K562 (cell line): ENCODE measurements around the gene BEST2. TPM values are rescaled to one million over a fixed set of nuclear protein-coding genes. Genes with fewer than 3 reads are reported as not detected.
A peak's percentile ranks its signal among the peaks of the same experiment; 100 is the strongest.

Source experiments
- ATF1 ChIP-seq, 2 experiments: fragments of 450-650 bp in 1 of 2; IDR thresholded peaks; 2 replicates each; pipeline ENCODE4 v1.6.1; 2016; ENCODE audit warnings: missing compliant biosample characterization in 1 of 2, missing genetic modification characterization in 1 of 2
- CEBPG ChIP-seq, 3 experiments: fragments of 200-800 bp in 1 of 3; sonication (Bioruptor generic) in 1 of 3; sonication (generic) in 1 of 3; formaldehyde crosslinking in 1 of 3; IDR thresholded peaks in 2 of 3; conservative IDR thresholded peaks in 1 of 3; 2 replicates each; pipeline versions ENCODE4 v1.6.1 to v1.8.0; 2016 to 2022; ENCODE audit warnings: missing compliant biosample characterization in 2 of 3, missing genetic modification characterization in 2 of 3, mild to moderate bottlenecking in 1 of 3, missing genetic modification reagents in 1 of 3
- MAFF ChIP-seq: IDR thresholded peaks from 2 replicates; pipeline ENCODE4 v1.6.1; 2012; ENCODE audit warnings: low read length, improper control_type of control experiment
- MXI1 ChIP-seq: IDR thresholded peaks from 2 replicates; pipeline ENCODE4 v1.6.1; 2011; ENCODE audit warnings: low read depth, mild to moderate bottlenecking, improper control_type of control experiment, low read length
- POLR2AphosphoS5 ChIP-seq: IDR thresholded peaks from 2 replicates; pipeline ENCODE4 v1.6.1; 2011; ENCODE audit warnings: mild to moderate bottlenecking, low read depth, low read length, moderate library complexity; ENCODE audit not compliant: control insufficient read depth, insufficient read depth
- TRIM28 ChIP-seq: fragments of 450-650 bp; IDR thresholded peaks from 2 replicates; pipeline ENCODE4 v1.6.1; 2017
- ZNF282 ChIP-seq: sonication (generic); formaldehyde crosslinking; IDR thresholded peaks from 2 replicates; pipeline ENCODE4 v1.8.1; 2023; ENCODE audit warnings: missing genetic modification reagents
- polyA plus RNA-seq, 8 experiments: library from polyadenylated mRNA; depleted of rRNA in 4 of 8; stranded (reverse) in 5 of 8; unstranded in 3 of 8; fragments of >200 nt; fragmentation: Nextera tagmentation in 2 of 8; fragmentation: Illumina TruSeq in 1 of 8; extraction: Ambion mirVana in 2 of 8; extraction: Trizol in 1 of 8; gene quantifications; 2 replicates each; pipeline versions ENCODE4 v1.2.1 to v1.2.3, GENCODE V29; 2011 to 2014; ENCODE audit warnings: inconsistent platforms in 1 of 8, missing spikeins in 1 of 8
- total RNA-seq, 7 experiments: library from RNA; depleted of rRNA in 6 of 7; stranded (reverse); fragments of >200 nt in 6 of 7; fragmentation: Illumina TruSeq in 2 of 7; extraction: Trizol in 2 of 7; gene quantifications; 2 replicates each; pipeline versions ENCODE4 v1.2.1 to v1.2.3, GENCODE V29; 2011 to 2021; ENCODE audit warnings: low replicate concordance in 1 of 7
- TF ChIP-seq, protein P1 (sequence below), 2 experiments: fragments of 450-650 bp in 1 of 2; sonication (generic) in 1 of 2; formaldehyde crosslinking in 1 of 2; IDR thresholded peaks; 2 replicates each; pipeline versions ENCODE4 v1.7.1 to v1.9.0; 2016 to 2022; ENCODE audit warnings: inconsistent platforms in 1 of 2, mild to moderate bottlenecking in 1 of 2, missing genetic modification reagents in 1 of 2
- TF ChIP-seq, protein P2 (sequence below): fragments of 250-450 bp; sonication (Bioruptor Pico); IDR thresholded peaks from 2 replicates; pipeline ENCODE4 v1.5.0; 2021
- TF ChIP-seq, protein P3 (sequence below), 2 experiments: fragments of 450-650 bp; conservative IDR thresholded peaks; 2 replicates each; pipeline ENCODE4 v1.6.1; 2017; ENCODE audit warnings: mild to moderate bottlenecking in 2 of 2, moderate library complexity in 2 of 2
- TF ChIP-seq, protein P4 (sequence below): sonication (generic); formaldehyde crosslinking; IDR thresholded peaks from 2 replicates; pipeline ENCODE4 v1.8.0; 2022; ENCODE audit warnings: mild to moderate bottlenecking, missing genetic modification reagents

BEST2 gene
- total and polyA plus RNA-seq, 9 of the 15 experiments (the other 6 are each of a cell fraction or from before 2014, with no cell fraction given) = not detected

DNA sequence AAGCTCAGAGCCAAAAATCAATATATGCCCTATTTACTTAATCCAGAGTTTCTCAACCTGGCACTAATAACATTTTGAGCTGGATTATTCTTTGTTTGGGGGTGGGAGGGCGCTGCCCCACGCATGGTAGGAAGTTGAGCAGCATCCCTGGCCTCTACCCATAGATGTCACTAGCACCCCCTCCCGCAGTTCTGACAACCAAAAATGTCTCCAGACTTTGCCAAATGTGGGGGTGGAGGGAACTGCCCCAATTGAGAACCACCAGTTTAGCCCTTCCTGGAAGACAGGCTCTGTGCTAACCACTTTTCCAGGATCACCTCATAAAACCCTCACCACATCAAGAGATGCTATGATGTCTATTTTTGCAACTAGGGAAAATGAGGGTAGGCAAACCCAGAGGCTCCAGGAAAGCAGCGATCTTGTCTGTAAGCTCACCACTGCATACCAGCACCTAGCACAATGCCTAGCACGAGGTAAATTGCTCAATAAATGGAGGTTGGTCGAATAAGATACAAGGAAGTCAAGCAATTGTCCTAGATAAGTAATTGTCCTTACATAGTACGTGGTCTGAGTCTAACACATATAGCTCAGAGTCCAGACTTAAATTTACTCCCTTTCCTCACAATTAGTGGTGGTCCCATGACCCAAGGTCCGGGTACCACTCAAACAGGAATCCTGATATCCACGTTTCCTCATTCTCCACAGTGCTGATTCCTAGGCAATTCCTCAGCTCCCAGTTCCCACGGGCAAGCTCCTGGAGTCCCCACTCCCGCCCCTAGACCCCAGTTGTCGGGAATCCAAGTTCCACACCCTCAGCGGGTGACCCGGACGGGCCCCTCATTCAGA lies 18.0 kb upstream of the BEST2 start (continued):
- TF ChIP-seq, protein P1, sequence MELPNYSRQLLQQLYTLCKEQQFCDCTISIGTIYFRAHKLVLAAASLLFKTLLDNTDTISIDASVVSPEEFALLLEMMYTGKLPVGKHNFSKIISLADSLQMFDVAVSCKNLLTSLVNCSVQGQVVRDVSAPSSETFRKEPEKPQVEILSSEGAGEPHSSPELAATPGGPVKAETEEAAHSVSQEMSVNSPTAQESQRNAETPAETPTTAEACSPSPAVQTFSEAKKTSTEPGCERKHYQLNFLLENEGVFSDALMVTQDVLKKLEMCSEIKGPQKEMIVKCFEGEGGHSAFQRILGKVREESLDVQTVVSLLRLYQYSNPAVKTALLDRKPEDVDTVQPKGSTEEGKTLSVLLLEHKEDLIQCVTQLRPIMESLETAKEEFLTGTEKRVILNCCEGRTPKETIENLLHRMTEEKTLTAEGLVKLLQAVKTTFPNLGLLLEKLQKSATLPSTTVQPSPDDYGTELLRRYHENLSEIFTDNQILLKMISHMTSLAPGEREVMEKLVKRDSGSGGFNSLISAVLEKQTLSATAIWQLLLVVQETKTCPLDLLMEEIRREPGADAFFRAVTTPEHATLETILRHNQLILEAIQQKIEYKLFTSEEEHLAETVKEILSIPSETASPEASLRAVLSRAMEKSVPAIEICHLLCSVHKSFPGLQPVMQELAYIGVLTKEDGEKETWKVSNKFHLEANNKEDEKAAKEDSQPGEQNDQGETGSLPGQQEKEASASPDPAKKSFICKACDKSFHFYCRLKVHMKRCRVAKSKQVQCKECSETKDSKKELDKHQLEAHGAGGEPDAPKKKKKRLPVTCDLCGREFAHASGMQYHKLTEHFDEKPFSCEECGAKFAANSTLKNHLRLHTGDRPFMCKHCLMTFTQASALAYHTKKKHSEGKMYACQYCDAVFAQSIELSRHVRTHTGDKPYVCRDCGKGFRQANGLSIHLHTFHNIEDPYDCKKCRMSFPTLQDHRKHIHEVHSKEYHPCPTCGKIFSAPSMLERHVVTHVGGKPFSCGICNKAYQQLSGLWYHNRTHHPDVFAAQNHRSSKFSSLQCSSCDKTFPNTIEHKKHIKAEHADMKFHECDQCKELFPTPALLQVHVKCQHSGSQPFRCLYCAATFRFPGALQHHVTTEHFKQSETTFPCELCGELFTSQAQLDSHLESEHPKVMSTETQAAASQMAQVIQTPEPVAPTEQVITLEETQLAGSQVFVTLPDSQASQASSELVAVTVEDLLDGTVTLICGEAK (IDR thresholded peaks at IDR 0.05) = peak; percentile 17; the same call in 1 of the 2 replicates
- TF ChIP-seq, protein P1 (CRISPR knock-in tag; IDR thresholded peaks at IDR 0.05) = no peak
- TF ChIP-seq, protein P2, sequence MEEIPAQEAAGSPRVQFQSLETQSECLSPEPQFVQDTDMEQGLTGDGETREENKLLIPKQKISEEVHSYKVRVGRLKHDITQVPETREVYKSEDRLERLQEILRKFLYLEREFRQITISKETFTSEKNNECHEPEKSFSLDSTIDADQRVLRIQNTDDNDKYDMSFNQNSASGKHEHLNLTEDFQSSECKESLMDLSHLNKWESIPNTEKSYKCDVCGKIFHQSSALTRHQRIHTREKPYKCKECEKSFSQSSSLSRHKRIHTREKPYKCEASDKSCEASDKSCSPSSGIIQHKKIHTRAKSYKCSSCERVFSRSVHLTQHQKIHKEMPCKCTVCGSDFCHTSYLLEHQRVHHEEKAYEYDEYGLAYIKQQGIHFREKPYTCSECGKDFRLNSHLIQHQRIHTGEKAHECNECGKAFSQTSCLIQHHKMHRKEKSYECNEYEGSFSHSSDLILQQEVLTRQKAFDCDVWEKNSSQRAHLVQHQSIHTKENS (CRISPR knock-in tag) = no peak
- TF ChIP-seq MAFF (no peak), MXI1 (0 out of 2 replicates have a peak, but pooled peaks have one; percentile 58), ATF1 (CRISPR knock-in tag; IDR thresholded peaks at IDR 0.05) (no peak), ATF1 (tag; IDR thresholded peaks at IDR 0.05) (peak; percentile 16; the same call in 1 of the 2 replicates), TRIM28 (no peak), POLR2AphosphoS5 (0 out of 2 replicates have a peak, but pooled peaks have one; percentile 12), CEBPG (CRISPR knock-in tag; IDR thresholded peaks at IDR 0.05) (no peak), CEBPG (tag; conservative IDR thresholded peaks at IDR 0.05 in 1 of 2, IDR thresholded peaks at IDR 0.05 in 1 of 2) (peak; percentile 34; a peak in 2 of 4 replicates), ZNF282 (CRISPR knock-in tag) (no peak)
- TF ChIP-seq, protein P3, sequence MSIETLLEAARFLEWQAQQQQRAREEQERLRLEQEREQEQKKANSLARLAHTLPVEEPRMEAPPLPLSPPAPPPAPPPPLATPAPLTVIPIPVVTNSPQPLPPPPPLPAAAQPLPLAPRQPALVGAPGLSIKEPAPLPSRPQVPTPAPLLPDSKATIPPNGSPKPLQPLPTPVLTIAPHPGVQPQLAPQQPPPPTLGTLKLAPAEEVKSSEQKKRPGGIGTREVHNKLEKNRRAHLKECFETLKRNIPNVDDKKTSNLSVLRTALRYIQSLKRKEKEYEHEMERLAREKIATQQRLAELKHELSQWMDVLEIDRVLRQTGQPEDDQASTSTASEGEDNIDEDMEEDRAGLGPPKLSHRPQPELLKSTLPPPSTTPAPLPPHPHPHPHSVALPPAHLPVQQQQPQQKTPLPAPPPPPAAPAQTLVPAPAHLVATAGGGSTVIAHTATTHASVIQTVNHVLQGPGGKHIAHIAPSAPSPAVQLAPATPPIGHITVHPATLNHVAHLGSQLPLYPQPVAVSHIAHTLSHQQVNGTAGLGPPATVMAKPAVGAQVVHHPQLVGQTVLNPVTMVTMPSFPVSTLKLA (conservative IDR thresholded peaks at IDR 0.05) = peak; percentile 60 to 69; a peak in 3 of 4 replicates
- TF ChIP-seq, protein P4, sequence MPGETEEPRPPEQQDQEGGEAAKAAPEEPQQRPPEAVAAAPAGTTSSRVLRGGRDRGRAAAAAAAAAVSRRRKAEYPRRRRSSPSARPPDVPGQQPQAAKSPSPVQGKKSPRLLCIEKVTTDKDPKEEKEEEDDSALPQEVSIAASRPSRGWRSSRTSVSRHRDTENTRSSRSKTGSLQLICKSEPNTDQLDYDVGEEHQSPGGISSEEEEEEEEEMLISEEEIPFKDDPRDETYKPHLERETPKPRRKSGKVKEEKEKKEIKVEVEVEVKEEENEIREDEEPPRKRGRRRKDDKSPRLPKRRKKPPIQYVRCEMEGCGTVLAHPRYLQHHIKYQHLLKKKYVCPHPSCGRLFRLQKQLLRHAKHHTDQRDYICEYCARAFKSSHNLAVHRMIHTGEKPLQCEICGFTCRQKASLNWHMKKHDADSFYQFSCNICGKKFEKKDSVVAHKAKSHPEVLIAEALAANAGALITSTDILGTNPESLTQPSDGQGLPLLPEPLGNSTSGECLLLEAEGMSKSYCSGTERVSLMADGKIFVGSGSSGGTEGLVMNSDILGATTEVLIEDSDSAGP (CRISPR knock-in tag) = no peak
